Esophagus squamous epithelium (tissue), 5 donors: ENCODE results near the gene ADAM22. TPM values are rescaled to one million over a fixed set of nuclear protein-coding genes. Genes with fewer than 3 reads are reported as not detected.
"Not testable (repeated sequence)": the region's sequence is repeated elsewhere in the genome, so short reads cannot be mapped to it uniquely, and the experiment has no call there.

Experiments
- DNase-seq: peaks from one replicate; lab custom pipeline; 2025; lab: John Stamatoyannopoulos, UW
- H3K27ac ChIP-seq, 4 donors: fragments of 200-600 bp; sonication (generic); one replicate each; pipeline ENCODE4 v1.5.1; 2016 to 2019; ENCODE audit warnings: mild to moderate bottlenecking in 1 of 4
- H3K27me3 ChIP-seq, 4 donors: fragments of 200-600 bp; sonication (generic); 1 replicate in 3 of 4; 2 replicates in 1 of 4; pipeline versions ENCODE4 v1.5.1 to v1.6.0; 2017 to 2021; ENCODE audit warnings: antibody characterized with exemption in 1 of 4
- H3K36me3 ChIP-seq, 3 donors: fragments of 200-600 bp; sonication (generic); one replicate each; pipeline ENCODE4 v1.5.1; 2016 to 2019
- H3K4me1 ChIP-seq, 3 donors: fragments of 200-600 bp; sonication (generic); one replicate each; pipeline ENCODE4 v1.5.1; 2017 to 2019
- H3K4me3 ChIP-seq, 4 donors: fragments of 200-600 bp; sonication (generic); 1 replicate in 3 of 4; 2 replicates in 1 of 4; pipeline ENCODE4 v1.5.1; 2016 to 2019; ENCODE audit warnings: mild to moderate bottlenecking in 2 of 4, moderate library complexity in 1 of 4
- H3K9me3 ChIP-seq, 3 donors: fragments of 200-600 bp; sonication (generic); one replicate each; pipeline ENCODE4 v1.5.1; 2016 to 2019
- CTCF ChIP-seq, 6 experiments: fragments of 450-650 bp in 4 of 6; fragments of 200-600 bp in 2 of 6; sonication (generic) in 2 of 6; IDR thresholded peaks; one replicate each; pipeline ENCODE4 v1.5.1; 2016 to 2019; ENCODE audit warnings: antibody characterized with exemption in 6 of 6, mild to moderate bottlenecking in 4 of 6, moderate library complexity in 4 of 6
- POLR2A ChIP-seq, 4 donors: fragments of 450-650 bp; IDR thresholded peaks; one replicate each; pipeline ENCODE4 v1.6.1; 2017; ENCODE audit warnings: antibody characterized with exemption in 4 of 4, mild to moderate bottlenecking in 4 of 4, moderate library complexity in 3 of 4
- WGBS, 2 donors: methylation state at CpG; one replicate each; pipeline ENCODE4 v1.1.5; 2018; 5-methylcytosine and 5-hydroxymethylcytosine counted together
- intact Hi-C: fragments of 100-400 bp; cut with DNase I; formaldehyde crosslinking; loops from one replicate; pipeline ENCODE4 v1.15.0; 2022
- total RNA-seq, 4 donors: library from RNA; depleted of rRNA; stranded (reverse); fragments of >200 nt; gene quantifications; one replicate each; pipeline ENCODE4 v1.1.0, GENCODE V29; 2016
- donor health status: DM: yes; HTN: yes; CAD: no.

Gene ADAM22
- total RNA-seq, 4 donors from 2014 or later, result 0.61 to 1.4 (median 1.1) TPM

GRCh38 chr7:87920578-87920977 is 13.5 kb upstream of the ADAM22 start:
- no peak overlapping the region for H3K4me3 ChIP-seq
- H3K27ac ChIP-seq, result no peak overlapping the region
- H3K36me3 ChIP-seq, result no peaks in the 10 kb centered on the region
- 74 to 92% methylated on average over 4 of the region's 5 CpGs for WGBS, 2 donors
- H3K27me3 ChIP-seq, result no peaks in the 10 kb centered on the region
- intact Hi-C loops, result no loop called here
- H3K4me1 ChIP-seq, result no peaks in the 10 kb centered on the region
- TF ChIP-seq POLR2A (IDR thresholded peaks at IDR 0.05) (no peak), CTCF (IDR thresholded peaks at IDR 0.05) (no peak)
- H3K9me3 ChIP-seq, result no peaks in the 10 kb centered on the region
- DNase-seq, result no peak

- H3K27ac ChIP-seq, H3K36me3 ChIP-seq, H3K27me3 ChIP-seq, H3K9me3 ChIP-seq, DNase-seq, H3K4me1 ChIP-seq, H3K4me3 ChIP-seq, intact Hi-C loops: not testable (repeated sequence)
- WGBS, 2 donors, result 90 to 95% methylated on average over 8 of the region's 8 CpGs
These were observed 11.2 kb upstream of the ADAM22 start for GRCh38 chr7:87922759-87923395.

- Histone ChIP-seq H3K27me3 (no peaks in the 10 kb centered on the region), H3K4me1 (no peaks in the 10 kb centered on the region), H3K36me3 (no peaks in the 10 kb centered on the region), H3K9me3 (no peaks in the 10 kb centered on the region), H3K27ac (no peak overlapping the region), H3K4me3 (no peak overlapping the region)
- TF ChIP-seq CTCF (IDR thresholded peaks at IDR 0.05) (no peak), POLR2A (IDR thresholded peaks at IDR 0.05) (no peak)
- DNase-seq, result no peak
- intact Hi-C loops, result no loop called here
- WGBS, 2 donors, result 44 to 56% methylated on average over 2 to 4 of the region's 6 CpGs
These were observed 7.2 kb upstream of the ADAM22 start for GRCh38 chr7:87926581-87927461.

- H3K27me3 ChIP-seq, result peaks cover 0 to 11% (median 0%) of the 10 kb centered on the region in 4 donors
- H3K4me1 ChIP-seq, result peaks cover 0 to 19% (median 8%) of the 10 kb centered on the region in 3 donors
- WGBS, 2 donors, result 7 to 18% methylated on average over 8 to 9 of the region's 9 CpGs
- TF ChIP-seq CTCF (IDR thresholded peaks at IDR 0.05), result no peak
- no peak for TF ChIP-seq POLR2A (IDR thresholded peaks at IDR 0.05)
- H3K36me3 ChIP-seq, result no peaks in the 10 kb centered on the region
- no peak for DNase-seq
- H3K4me3 ChIP-seq, result peak overlapping the region; percentile 48 to 75 (median 60)
- intact Hi-C loops, result no loop called here
- peak overlapping the region in 3 of 4 donors; percentile 25 to 63 (median 54) for H3K27ac ChIP-seq
- H3K9me3 ChIP-seq, result no peaks in the 10 kb centered on the region
These were observed 472 bp upstream of the ADAM22 start for GRCh38 chr7:87933605-87933952.

- no peaks in the 10 kb centered on the region for H3K36me3 ChIP-seq
- DNase-seq, result no peak
- peak overlapping the region in 1 of 4 donors; percentile 2 for H3K27ac ChIP-seq
- TF ChIP-seq CTCF (IDR thresholded peaks at IDR 0.05) (no peak), POLR2A (IDR thresholded peaks at IDR 0.05) (no peak)
- H3K4me1 ChIP-seq, result peaks cover 0 to 19% (median 8%) of the 10 kb centered on the region in 3 donors
- H3K9me3 ChIP-seq, result no peaks in the 10 kb centered on the region
- 1 to 3% methylated on average over 24 to 36 of the region's 47 CpGs for WGBS, 2 donors
- H3K4me3 ChIP-seq, result peak overlapping the region; percentile 48 to 75 (median 60)
- H3K27me3 ChIP-seq, result peaks cover 0 to 11% (median 0%) of the 10 kb centered on the region in 4 donors
- intact Hi-C loops, result no loop called here
These were observed 790 bp downstream of the ADAM22 start for GRCh38 chr7:87934699-87935383.
